HG02642 (cell line): ENCODE measurements around the gene RHBDD1.

Experiments
- ATAC-seq: cut with Tn5 transposase; IDR thresholded peaks from one replicate; pipeline ENCODE4 v1.9.1; 2021; ENCODE audit warnings: mild to moderate bottlenecking; ENCODE audit not compliant: unreplicated experiment, poor library complexity

Gene RHBDD1

GRCh38 chr2:226909126-226909525 lies 73.3 kb downstream of the RHBDD1 start:
- ATAC-seq, result no peak

GRCh38 chr2:226909836-226910235 lies 74.0 kb downstream of the RHBDD1 start:
- no peak for ATAC-seq

- no peak for ATAC-seq
Observed at GRCh38 chr2:226910384-226910783, 74.5 kb downstream of the RHBDD1 start.

- ATAC-seq, result no peak
Observed at GRCh38 chr2:226911932-226912331, 76.1 kb downstream of the RHBDD1 start.

- no peak for ATAC-seq
Observed at GRCh38 chr2:226913641-226914040, 77.8 kb downstream of the RHBDD1 start.

- no peak for ATAC-seq
Observed at GRCh38 chr2:226915846-226916360, 80.0 kb downstream of the RHBDD1 start.

- peak; percentile 68 for ATAC-seq
Observed at GRCh38 chr2:226916669-226917068, 80.8 kb downstream of the RHBDD1 start.

- ATAC-seq, result no peak
Observed at GRCh38 chr2:226932443-226932842, 96.6 kb downstream of the RHBDD1 start.

- ATAC-seq, result no peak
Observed at GRCh38 chr2:226934546-226935201, 98.8 kb downstream of the RHBDD1 start.

GRCh38 chr2:226943862-226944620 lies 108.2 kb downstream of the RHBDD1 start:
- ATAC-seq, result peak; percentile 71

- no peak for ATAC-seq
Observed at GRCh38 chr2:226953206-226953605, 117.4 kb downstream of the RHBDD1 start.

- no peak for ATAC-seq
Observed at GRCh38 chr2:226953826-226954225, 118.0 kb downstream of the RHBDD1 start.

GRCh38 chr2:226956659-226957058 lies 120.8 kb downstream of the RHBDD1 start:
- ATAC-seq, result no peak

GRCh38 chr2:226959418-226959817 lies 123.6 kb downstream of the RHBDD1 start:
- ATAC-seq, result no peak

- ATAC-seq, result no peak
Observed at GRCh38 chr2:226962176-226962773, 126.4 kb downstream of the RHBDD1 start.

- ATAC-seq, result no peak
Observed at GRCh38 chr2:226963528-226963927, 127.7 kb downstream of the RHBDD1 start.

- ATAC-seq, result no peak
Observed at GRCh38 chr2:226965376-226965775, 129.5 kb downstream of the RHBDD1 start.

GRCh38 chr2:226969417-226970080 lies 133.7 kb downstream of the RHBDD1 start:
- no peak for ATAC-seq

GRCh38 chr2:226970362-226970761 lies 134.5 kb downstream of the RHBDD1 start:
- ATAC-seq, result peak; percentile 68

- ATAC-seq, result peak; percentile 44
Observed at GRCh38 chr2:226971084-226971483, 135.2 kb downstream of the RHBDD1 start.

- ATAC-seq, result peak; percentile 36
Observed at GRCh38 chr2:226971770-226972169, 135.9 kb downstream of the RHBDD1 start.
